OCI-LY7 (cell line): ENCODE results near the gene TRAPPC4. TPM values are rescaled to one million over a fixed set of nuclear protein-coding genes. Genes with fewer than 3 reads are reported as not detected.

Experiments used
- BruUV-seq: library from RNA; stranded (reverse); fragments of 400-500 nt; replicated peaks from 2 replicates; lab custom pipeline; 2021; lab: Mats Ljungman, UMichigan
- CTCF ChIA-PET: fragments of 300-600 bp; sonication (Branson Sonifier 250); formaldehyde crosslinking; loops from one replicate; lab custom pipeline; 2022; ENCODE audit warnings: antibody characterized with exemption; ENCODE audit not compliant: unreplicated experiment; lab: Charles Lee
- POLR2A ChIA-PET: fragments of 300-600 bp; sonication (Branson Sonifier 250); formaldehyde crosslinking; loops from one replicate; lab custom pipeline; 2022; ENCODE audit warnings: antibody characterized with exemption; lab: Charles Lee
- DNase-seq: peaks from one replicate; pipeline ENCODE4 v3.0.0-alpha.2; 2015; ENCODE audit warnings: low spot score
- H2AFZ ChIP-seq: fragments of 200-600 bp; sonication (generic), shearing (Covaris generic); 2 replicates; pipeline ENCODE4 v1.6.1; 2014; ENCODE audit warnings: mild to moderate bottlenecking, antibody characterized with exemption, low read length, moderate library complexity
- H3K27ac ChIP-seq: fragments of 200-600 bp; sonication (generic); 2 replicates; pipeline ENCODE4 v1.5.1; 2014; ENCODE audit warnings: mixed run types, low read depth, mild to moderate bottlenecking, moderate library complexity, low read length, inconsistent platforms; ENCODE audit not compliant: poor library complexity, severe bottlenecking
- H3K36me3 ChIP-seq: fragments of 200-600 bp; sonication (generic); 2 replicates; pipeline ENCODE4 v1.6.1; 2014; ENCODE audit warnings: mild to moderate bottlenecking, antibody characterized with exemption, low read length, moderate library complexity, mixed read lengths; ENCODE audit not compliant: insufficient read depth
- H3K4me1 ChIP-seq: fragments of 200-600 bp; sonication (generic); 2 replicates; pipeline ENCODE4 v1.5.1; 2014; ENCODE audit warnings: mild to moderate bottlenecking, low read length; ENCODE audit not compliant: insufficient read depth, poor library complexity, severe bottlenecking
- H3K4me2 ChIP-seq: fragments of 200-600 bp; sonication (generic); 2 replicates; pipeline ENCODE4 v1.6.1; 2014; ENCODE audit warnings: mild to moderate bottlenecking, low read length
- H3K4me3 ChIP-seq: fragments of 200-600 bp; sonication (generic); 2 replicates; pipeline ENCODE4 v1.5.1; 2014; ENCODE audit warnings: mild to moderate bottlenecking, low read depth, low read length; ENCODE audit not compliant: poor library complexity, severe bottlenecking
- H3K79me2 ChIP-seq: fragments of 200-600 bp; sonication (generic); 2 replicates; pipeline ENCODE4 v1.6.1; 2016; ENCODE audit warnings: low read depth, mild to moderate bottlenecking, low read length, moderate library complexity, mixed read lengths; ENCODE audit not compliant: insufficient read depth
- H3K9me2 ChIP-seq: fragments of 200-600 bp; sonication (generic); 2 replicates; pipeline ENCODE4 v1.6.1; 2016; ENCODE audit warnings: mild to moderate bottlenecking, low read length, mixed read lengths; ENCODE audit not compliant: insufficient read depth
- H3K9me3 ChIP-seq: fragments of 200-600 bp; sonication (generic); 2 replicates; pipeline ENCODE4 v1.6.1; 2014; ENCODE audit warnings: mild to moderate bottlenecking, mixed run types, low read length, mixed read lengths
- H4K20me1 ChIP-seq: fragments of 200-600 bp; sonication (generic); 2 replicates; pipeline ENCODE4 v1.6.1; 2014; ENCODE audit warnings: mild to moderate bottlenecking, antibody characterized with exemption, low read length, moderate library complexity, mixed read lengths; ENCODE audit not compliant: insufficient read depth
- EZH2phosphoT487 ChIP-seq: fragments of 200-600 bp; sonication (generic); IDR thresholded peaks from 2 replicates; pipeline ENCODE4 v1.6.1; 2018; ENCODE audit warnings: low read depth, borderline replicate concordance, mild to moderate bottlenecking, mixed run types, antibody characterized with exemption, low read length, moderate library complexity, mixed read lengths
- intact Hi-C: fragments of 100-400 bp; cut with micrococcal nuclease; formaldehyde crosslinking; loops from one replicate; pipeline ENCODE4 v1.10.0; 2022; ENCODE audit not compliant: unreplicated experiment
- total RNA-seq, 2 experiments: library from RNA; depleted of rRNA in 1 of 2; stranded (reverse); fragments of >200 nt in 1 of 2; shearing (Covaris generic) in 1 of 2; gene quantifications; 2 replicates each; pipeline ENCODE4 v1.2.3, GENCODE V29; 2014 to 2022
- TF ChIP-seq, protein P1 (sequence below): fragments of 200-600 bp; sonication (generic); conservative IDR thresholded peaks from 2 replicates; pipeline ENCODE4 v1.5.1; 2014; ENCODE audit warnings: mild to moderate bottlenecking, antibody characterized with exemption, low read length, moderate library complexity, mixed read lengths

Gene TRAPPC4
- total RNA-seq, 2 experiments from 2014 or later: 58.5 to 64.3 TPM

DNA sequence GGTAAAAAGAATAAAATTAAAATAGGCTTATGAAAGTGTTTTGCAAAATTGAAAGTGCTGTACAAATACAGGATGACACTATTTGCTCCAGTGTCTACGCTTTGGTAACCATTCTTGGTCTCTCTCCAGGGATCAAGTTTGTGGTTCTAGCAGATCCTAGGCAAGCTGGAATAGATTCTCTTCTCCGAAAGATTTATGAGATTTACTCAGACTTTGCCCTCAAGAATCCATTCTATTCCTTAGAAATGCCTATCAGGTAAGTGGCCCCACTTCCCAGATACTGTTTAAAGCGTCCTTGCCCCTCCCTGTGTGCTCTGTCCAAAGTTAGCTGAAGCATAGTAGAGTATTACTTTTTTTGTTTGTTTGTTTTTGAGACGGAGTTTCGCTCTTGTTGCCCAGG lies 3.1 kb downstream of the TRAPPC4 start:
- peaks cover 20% of the 10 kb centered on the region for H3K4me1 ChIP-seq
- intact Hi-C loops: no loop called here
- peaks cover 22% of the 10 kb centered on the region; the same call in 1 of the 2 replicates for H4K20me1 ChIP-seq
- no peaks in the 10 kb centered on the region for H3K9me3 ChIP-seq
- ChIA-PET CTCF (interaction anchor here (0.6 kb wide), 1 partner anchor 586 kb away, joined by 3 read pairs; no protein-coding TSS in a partner anchor), POLR2A (interaction anchor here (0.9 kb wide), 1 partner anchor 85 kb away, joined by 3 read pairs; the partner anchor contains the start of gene C2CD2L)
- H3K36me3 ChIP-seq: peaks cover 77% of the 10 kb centered on the region
- H3K4me2 ChIP-seq: peak overlapping the region; percentile 13; the same call in 1 of the 2 replicates
- H3K27ac ChIP-seq: no peak overlapping the region
- no peak overlapping the region for H2AFZ ChIP-seq
- no peaks in the 10 kb centered on the region for H3K9me2 ChIP-seq
- H3K4me3 ChIP-seq: no peak overlapping the region
- TF ChIP-seq, protein P1, sequence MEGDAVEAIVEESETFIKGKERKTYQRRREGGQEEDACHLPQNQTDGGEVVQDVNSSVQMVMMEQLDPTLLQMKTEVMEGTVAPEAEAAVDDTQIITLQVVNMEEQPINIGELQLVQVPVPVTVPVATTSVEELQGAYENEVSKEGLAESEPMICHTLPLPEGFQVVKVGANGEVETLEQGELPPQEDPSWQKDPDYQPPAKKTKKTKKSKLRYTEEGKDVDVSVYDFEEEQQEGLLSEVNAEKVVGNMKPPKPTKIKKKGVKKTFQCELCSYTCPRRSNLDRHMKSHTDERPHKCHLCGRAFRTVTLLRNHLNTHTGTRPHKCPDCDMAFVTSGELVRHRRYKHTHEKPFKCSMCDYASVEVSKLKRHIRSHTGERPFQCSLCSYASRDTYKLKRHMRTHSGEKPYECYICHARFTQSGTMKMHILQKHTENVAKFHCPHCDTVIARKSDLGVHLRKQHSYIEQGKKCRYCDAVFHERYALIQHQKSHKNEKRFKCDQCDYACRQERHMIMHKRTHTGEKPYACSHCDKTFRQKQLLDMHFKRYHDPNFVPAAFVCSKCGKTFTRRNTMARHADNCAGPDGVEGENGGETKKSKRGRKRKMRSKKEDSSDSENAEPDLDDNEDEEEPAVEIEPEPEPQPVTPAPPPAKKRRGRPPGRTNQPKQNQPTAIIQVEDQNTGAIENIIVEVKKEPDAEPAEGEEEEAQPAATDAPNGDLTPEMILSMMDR: no peak
- no peak for TF ChIP-seq EZH2phosphoT487
- DNase-seq: no peak
- TSS peak; percentile 41 for BruUV-seq
- H3K79me2 ChIP-seq: peaks cover 53% of the 10 kb centered on the region

DNA sequence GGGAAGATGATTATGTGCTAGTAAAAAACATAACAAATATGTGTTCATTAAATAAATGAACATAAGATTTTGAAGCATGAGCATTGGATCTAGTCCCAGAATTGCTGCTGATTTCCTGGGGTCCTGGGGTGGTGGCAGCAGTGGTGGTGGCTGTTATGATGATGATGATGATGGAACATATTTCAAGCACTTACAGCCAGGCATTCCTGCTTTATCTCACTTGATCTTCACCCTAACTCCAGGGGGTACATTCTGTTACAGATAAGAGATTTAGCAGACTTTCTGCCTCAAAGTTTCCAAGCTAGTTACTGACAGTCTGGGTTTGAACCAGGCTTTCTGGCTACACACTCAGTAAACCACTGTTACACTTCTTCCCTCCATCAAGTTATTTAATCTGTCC lies 5.2 kb downstream of the TRAPPC4 start:
- peaks cover 19% of the 10 kb centered on the region for H3K4me1 ChIP-seq
- TF ChIP-seq, protein P1: no peak
- TF ChIP-seq EZH2phosphoT487: no peak
- ChIA-PET CTCF (no interaction called here), POLR2A (interaction anchor here (0.5 to 0.6 kb wide), 2 partner anchors 14 to 33 kb away, joined by 3 to 4 read pairs; no protein-coding TSS in a partner anchor)
- H3K4me2 ChIP-seq: no peak overlapping the region
- H3K9me2 ChIP-seq: no peaks in the 10 kb centered on the region
- no peak for DNase-seq
- peaks cover 63% of the 10 kb centered on the region for H3K36me3 ChIP-seq
- H3K79me2 ChIP-seq: peaks cover 37% of the 10 kb centered on the region
- no peak overlapping the region for H3K4me3 ChIP-seq
- H3K9me3 ChIP-seq: no peaks in the 10 kb centered on the region
- no TSS peak for BruUV-seq
- intact Hi-C loops: no loop called here
- H3K27ac ChIP-seq: no peak overlapping the region
- peaks cover 14% of the 10 kb centered on the region; the same call in 1 of the 2 replicates for H4K20me1 ChIP-seq
- no peak overlapping the region for H2AFZ ChIP-seq

DNA sequence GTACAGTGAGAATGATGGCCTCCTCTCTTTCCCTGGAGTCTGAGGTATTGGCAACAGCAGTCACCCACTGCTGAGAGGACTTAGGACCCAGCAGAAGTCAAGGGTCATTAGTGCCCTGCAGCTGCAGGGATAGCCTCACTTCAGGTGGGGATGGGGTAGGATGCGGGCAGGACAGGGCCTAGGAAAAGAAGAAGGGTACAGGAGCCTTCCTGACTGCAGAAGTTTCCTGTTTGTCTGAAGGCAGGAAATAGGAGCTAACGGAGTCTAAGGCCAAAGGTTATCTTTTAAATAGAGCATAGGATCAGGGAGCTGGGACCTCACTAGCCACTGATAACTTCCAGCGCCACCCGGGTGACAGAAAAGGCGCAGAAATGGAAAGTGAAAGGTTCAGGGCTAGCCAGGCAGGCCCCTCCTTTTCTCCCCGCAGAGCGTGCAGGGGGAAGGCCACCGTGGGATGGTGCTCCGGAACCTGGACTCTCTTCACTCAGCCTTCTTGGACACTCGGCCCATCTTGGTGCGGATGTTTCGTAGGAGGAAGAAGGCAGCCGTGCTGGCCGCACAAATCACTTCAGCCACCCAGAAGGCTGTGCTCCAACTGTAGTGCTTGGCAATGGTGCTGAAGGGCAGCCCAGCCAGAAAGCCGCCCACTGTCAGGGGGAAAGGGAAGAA lies 6.0 kb downstream of the TRAPPC4 start:
- no TSS peak for BruUV-seq
- no peak overlapping the region for H2AFZ ChIP-seq
- H3K4me2 ChIP-seq: no peak overlapping the region
- peaks cover 27% of the 10 kb centered on the region for H3K4me1 ChIP-seq
- peaks cover 8% of the 10 kb centered on the region; the same call in 1 of the 2 replicates for H4K20me1 ChIP-seq
- TF ChIP-seq, protein P1: no peak
- TF ChIP-seq EZH2phosphoT487: no peak
- peaks cover 63% of the 10 kb centered on the region for H3K36me3 ChIP-seq
- H3K27ac ChIP-seq: no peak overlapping the region
- H3K79me2 ChIP-seq: peaks cover 28% of the 10 kb centered on the region
- ChIA-PET CTCF (interaction anchor here (1.0 kb wide), 1 partner anchor 31 kb away, joined by 3 read pairs; no protein-coding TSS in a partner anchor), POLR2A (interaction anchor here (0.5 to 0.8 kb wide), 2 partner anchors 14 to 27 kb away, joined by 3 to 4 read pairs; partner anchors contain the start of gene CENATAC)
- no peak overlapping the region for H3K4me3 ChIP-seq
- H3K9me3 ChIP-seq: no peaks in the 10 kb centered on the region
- no peak for DNase-seq
- H3K9me2 ChIP-seq: no peaks in the 10 kb centered on the region
- intact Hi-C loops: no loop called here
